Measurements from ENCODE around the gene TRMT1L. TPM values are rescaled to one million over a fixed set of nuclear protein-coding genes. Genes with fewer than 3 reads are reported as not detected.
A peak's percentile ranks its signal among the peaks of the same experiment; 100 is the strongest.
"Not testable (repeated sequence)": the region's sequence is repeated elsewhere in the genome, so short reads cannot be mapped to it uniquely, and the experiment has no call there.

TRMT1L gene, protein sequence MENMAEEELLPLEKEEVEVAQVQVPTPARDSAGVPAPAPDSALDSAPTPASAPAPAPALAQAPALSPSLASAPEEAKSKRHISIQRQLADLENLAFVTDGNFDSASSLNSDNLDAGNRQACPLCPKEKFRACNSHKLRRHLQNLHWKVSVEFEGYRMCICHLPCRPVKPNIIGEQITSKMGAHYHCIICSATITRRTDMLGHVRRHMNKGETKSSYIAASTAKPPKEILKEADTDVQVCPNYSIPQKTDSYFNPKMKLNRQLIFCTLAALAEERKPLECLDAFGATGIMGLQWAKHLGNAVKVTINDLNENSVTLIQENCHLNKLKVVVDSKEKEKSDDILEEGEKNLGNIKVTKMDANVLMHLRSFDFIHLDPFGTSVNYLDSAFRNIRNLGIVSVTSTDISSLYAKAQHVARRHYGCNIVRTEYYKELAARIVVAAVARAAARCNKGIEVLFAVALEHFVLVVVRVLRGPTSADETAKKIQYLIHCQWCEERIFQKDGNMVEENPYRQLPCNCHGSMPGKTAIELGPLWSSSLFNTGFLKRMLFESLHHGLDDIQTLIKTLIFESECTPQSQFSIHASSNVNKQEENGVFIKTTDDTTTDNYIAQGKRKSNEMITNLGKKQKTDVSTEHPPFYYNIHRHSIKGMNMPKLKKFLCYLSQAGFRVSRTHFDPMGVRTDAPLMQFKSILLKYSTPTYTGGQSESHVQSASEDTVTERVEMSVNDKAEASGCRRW
- 10 to 100 TPM in 3 of 4 donors, 1 to 10 TPM in 1; 7.6 to 19.1 (median 14.1) TPM for total RNA-seq

DNA sequence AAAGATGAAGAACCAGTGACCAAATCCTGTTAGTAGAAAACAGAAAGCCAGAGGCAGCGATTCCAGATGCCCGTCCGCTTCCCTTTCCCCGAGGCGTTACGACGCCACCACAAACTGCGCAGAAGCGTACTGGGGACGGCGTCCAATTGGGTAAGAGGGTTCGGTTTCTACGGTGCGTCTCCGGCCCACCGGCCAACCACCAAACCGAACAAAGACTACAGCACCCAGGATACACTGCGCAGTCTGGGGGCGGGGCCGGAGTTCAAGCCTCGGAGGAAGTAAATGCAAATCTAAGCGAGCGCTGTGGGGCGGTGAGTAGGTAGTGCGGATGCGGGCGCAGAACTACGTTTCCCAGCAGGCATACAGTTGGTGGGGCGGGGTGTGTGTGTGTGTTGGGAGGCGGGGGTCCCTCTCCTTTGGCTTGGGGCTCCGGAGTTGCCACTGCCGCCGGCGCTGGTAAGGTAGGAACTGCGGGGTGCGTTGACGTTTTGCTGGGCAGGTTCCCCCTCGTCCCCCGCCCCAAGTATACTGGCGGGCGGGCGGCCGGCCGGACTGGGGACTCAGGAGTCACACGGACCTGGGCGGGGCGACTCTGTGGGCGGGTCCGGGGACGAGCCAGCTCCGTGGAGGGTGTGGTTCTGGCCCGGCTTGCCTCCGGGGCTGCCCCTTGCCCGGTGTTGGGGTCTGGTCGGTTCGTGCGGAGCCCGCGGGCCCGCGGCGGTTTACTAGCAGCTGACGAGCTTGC is at the start of gene TRMT1L, which contains the start of gene SWT1:
TRMT1L (minus strand) TSS at position 100 of the 745 bp plus-strand sequence. CDS start 241 bp downstream, outside the sequence.
SWT1 (plus strand) TSS at position 314 of the 745 bp plus-strand sequence. CDS start 3,675 bp downstream, outside the sequence.
- H3K4me3 ChIP-seq = peak within 1 kb of the TSS; percentile 73
- peaks cover 9% of the 10 kb centered on the region for H3K36me3 ChIP-seq
- H3K9me3 ChIP-seq = no peaks in the 10 kb centered on the region
- TF ChIP-seq POLR2AphosphoS5 (IDR thresholded peaks at IDR 0.05) (peak; percentile 81 to 97 (median 92)), POLR2A (IDR thresholded peaks at IDR 0.05) (peak; percentile 86 to 98), EP300 (IDR thresholded peaks at IDR 0.05) (no peak)
- DNase-seq (ENCODE audit: low spot score in 2 of 2) = peak; percentile 100
- peaks cover 38% of the 10 kb centered on the region for H3K4me1 ChIP-seq
- H3K27me3 ChIP-seq = no peaks in the 10 kb centered on the region
- 0% methylated on average over 34 of the region's 63 CpGs for WGBS
- peak within 1 kb of the TSS; percentile 96 for H3K27ac ChIP-seq

DNA sequence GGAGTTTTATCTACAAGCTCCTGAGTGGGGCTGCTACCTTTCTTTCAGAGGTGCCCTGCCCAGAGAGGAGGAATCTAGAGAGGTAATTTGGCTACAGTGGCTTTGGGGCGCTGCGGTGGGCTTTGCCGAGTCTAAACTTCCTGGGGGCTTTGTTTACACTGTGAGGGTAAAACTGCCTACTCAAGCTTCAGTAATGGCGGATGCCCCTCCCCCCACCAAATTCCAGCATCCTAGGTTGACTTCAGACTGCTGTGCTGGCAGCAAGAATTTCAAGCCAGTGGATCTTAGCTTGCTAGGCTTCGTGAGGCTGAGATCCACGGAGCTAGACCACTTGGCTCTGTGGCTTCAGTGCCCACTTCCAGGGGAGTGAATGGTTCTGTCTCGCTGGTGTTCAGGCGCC is 44.1 kb upstream of the TRMT1L start:
- no peaks in the 10 kb centered on the region for H3K4me1 ChIP-seq
- H3K9me3 ChIP-seq = no peaks in the 10 kb centered on the region
- no peak for DNase-seq (ENCODE audit: low spot score in 2 of 2)
- H3K36me3 ChIP-seq = peaks cover 9% of the 10 kb centered on the region
- TF ChIP-seq EP300 (IDR thresholded peaks at IDR 0.05) (no peak), POLR2AphosphoS5 (IDR thresholded peaks at IDR 0.05) (no peak), POLR2A (IDR thresholded peaks at IDR 0.05) (no peak)
- TF ChIP-seq, protein P1, sequence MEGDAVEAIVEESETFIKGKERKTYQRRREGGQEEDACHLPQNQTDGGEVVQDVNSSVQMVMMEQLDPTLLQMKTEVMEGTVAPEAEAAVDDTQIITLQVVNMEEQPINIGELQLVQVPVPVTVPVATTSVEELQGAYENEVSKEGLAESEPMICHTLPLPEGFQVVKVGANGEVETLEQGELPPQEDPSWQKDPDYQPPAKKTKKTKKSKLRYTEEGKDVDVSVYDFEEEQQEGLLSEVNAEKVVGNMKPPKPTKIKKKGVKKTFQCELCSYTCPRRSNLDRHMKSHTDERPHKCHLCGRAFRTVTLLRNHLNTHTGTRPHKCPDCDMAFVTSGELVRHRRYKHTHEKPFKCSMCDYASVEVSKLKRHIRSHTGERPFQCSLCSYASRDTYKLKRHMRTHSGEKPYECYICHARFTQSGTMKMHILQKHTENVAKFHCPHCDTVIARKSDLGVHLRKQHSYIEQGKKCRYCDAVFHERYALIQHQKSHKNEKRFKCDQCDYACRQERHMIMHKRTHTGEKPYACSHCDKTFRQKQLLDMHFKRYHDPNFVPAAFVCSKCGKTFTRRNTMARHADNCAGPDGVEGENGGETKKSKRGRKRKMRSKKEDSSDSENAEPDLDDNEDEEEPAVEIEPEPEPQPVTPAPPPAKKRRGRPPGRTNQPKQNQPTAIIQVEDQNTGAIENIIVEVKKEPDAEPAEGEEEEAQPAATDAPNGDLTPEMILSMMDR (IDR thresholded peaks at IDR 0.05) = no peak
- H3K27ac ChIP-seq = no peak overlapping the region
- H3K4me3 ChIP-seq = no peak overlapping the region
- H3K27me3 ChIP-seq = no peaks in the 10 kb centered on the region
- 90% methylated on average over 8 of the region's 8 CpGs for WGBS

DNA sequence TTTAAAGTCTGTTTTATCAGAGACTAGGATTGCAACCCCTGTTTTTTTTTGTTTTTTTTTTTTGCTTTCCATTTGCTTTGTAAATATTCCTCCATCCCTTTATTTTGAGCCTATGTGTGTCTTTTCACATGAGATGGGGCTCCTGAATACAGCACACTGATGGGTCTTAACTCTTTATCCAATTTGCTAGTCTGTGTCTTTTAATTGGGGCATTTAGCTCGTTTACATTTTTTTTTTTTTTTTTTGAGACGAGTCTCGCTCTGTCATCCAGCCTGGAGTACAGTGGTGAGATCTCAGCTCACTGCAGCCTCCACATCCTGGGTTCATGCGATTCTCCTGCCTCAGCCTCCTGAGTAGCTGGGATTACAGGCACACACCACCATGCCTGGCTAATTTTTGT is 42.0 kb upstream of the TRMT1L start:
- DNase-seq (ENCODE audit: low spot score in 2 of 2); H3K4me3 ChIP-seq; H3K27me3 ChIP-seq; H3K4me1 ChIP-seq; H3K27ac ChIP-seq; H3K9me3 ChIP-seq: not testable (repeated sequence)
- peaks cover 11% of the 10 kb centered on the region for H3K36me3 ChIP-seq
- whole genome bisulfite sequencing = 100% methylated on average over 4 of the region's 4 CpGs

DNA sequence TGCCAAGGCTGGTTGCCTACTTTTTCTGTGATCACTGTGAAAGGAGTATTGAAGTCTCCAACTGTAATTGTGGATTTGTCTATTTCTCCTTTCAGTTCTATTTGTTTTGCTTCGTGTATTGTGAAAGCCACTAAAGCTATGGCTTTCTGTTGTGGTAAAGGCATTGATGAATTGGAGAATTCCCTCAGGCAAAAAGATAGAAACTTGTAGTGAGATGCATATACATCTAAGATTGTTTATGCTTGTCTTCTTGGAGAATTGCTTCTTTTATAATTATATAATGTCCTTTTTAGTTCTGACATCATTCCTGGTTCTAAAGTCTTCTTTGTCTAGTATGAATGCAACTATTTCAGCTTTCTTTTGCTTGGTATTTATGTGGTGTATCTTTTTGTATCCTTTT is 37.0 kb upstream of the TRMT1L start:
- no peaks in the 10 kb centered on the region for H3K27me3 ChIP-seq
- DNase-seq (ENCODE audit: low spot score in 2 of 2) = no peak
- WGBS = 67% methylated on average over 1 of the region's 1 CpG
- H3K27ac ChIP-seq = no peak overlapping the region
- no peak overlapping the region for H3K4me3 ChIP-seq
- no peak for TF ChIP-seq POLR2AphosphoS5 (IDR thresholded peaks at IDR 0.05)
- TF ChIP-seq, protein P1 (IDR thresholded peaks at IDR 0.05) = no peak
- TF ChIP-seq EP300 (IDR thresholded peaks at IDR 0.05) = no peak
- TF ChIP-seq POLR2A (IDR thresholded peaks at IDR 0.05) = no peak
- peaks cover 33% of the 10 kb centered on the region for H3K36me3 ChIP-seq
- H3K9me3 ChIP-seq = no peaks in the 10 kb centered on the region
- H3K4me1 ChIP-seq = no peaks in the 10 kb centered on the region

DNA sequence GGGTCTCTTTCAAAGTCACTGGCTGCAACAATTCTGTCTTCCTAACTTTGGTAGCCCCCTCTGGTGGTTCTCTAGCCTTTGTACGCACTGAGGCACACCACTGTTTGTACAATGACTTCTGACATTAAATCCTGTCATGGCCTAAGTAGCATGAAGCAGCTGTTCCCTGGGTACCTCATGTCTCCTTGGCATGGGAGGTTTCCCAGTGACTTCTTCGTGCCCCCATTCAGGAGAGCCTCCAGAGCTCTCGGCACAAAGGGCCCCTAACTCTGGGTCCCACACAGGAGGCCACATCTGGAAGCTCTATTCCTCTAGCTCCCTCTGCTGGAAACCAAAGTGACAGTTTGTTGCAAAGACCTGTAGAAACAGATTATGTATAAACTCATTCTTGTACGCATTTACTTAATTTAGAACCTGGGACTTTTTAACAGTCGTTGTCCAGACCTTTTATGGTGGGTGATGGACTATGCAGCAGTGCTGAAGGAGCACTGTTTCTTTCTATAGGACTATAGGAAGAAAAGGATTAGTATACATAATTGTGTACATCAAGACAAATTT is 13.6 kb upstream of the TRMT1L start:
- no peak for DNase-seq (ENCODE audit: low spot score in 2 of 2)
- H3K4me3 ChIP-seq = no peak overlapping the region
- 28% methylated on average over 5 of the region's 5 CpGs for WGBS
- H3K9me3 ChIP-seq = no peaks in the 10 kb centered on the region
- no peaks in the 10 kb centered on the region for H3K4me1 ChIP-seq
- TF ChIP-seq, protein P1 (IDR thresholded peaks at IDR 0.05) = peak in 1 of 2 donors; percentile 44
- no peak for TF ChIP-seq POLR2A (IDR thresholded peaks at IDR 0.05)
- no peaks in the 10 kb centered on the region for H3K27me3 ChIP-seq
- no peak overlapping the region for H3K27ac ChIP-seq
- peaks cover 27% of the 10 kb centered on the region for H3K36me3 ChIP-seq
